ENCODE measurements around the gene NAALADL2.

GRCh38 chr3:175857666-175858270 lies 998.6 kb downstream of the NAALADL2 start:
- TF ChIP-seq CTCF (conservative IDR thresholded peaks at IDR 0.05 in 1 of 2, IDR thresholded peaks at IDR 0.05 in 1 of 2; ENCODE audit: low read depth in 1 of 2, low read length in 2 of 2) (no peak), EZH2 (IDR thresholded peaks at IDR 0.05; ENCODE audit: low read length, missing control alignments) (no peak)
